ENCODE data around the gene ZNF22.

- TF ChIP-seq CTCF (IDR thresholded peaks at IDR 0.05) = no peak
- no peak for TF ChIP-seq POLR2A (IDR thresholded peaks at IDR 0.05)
- no peak for TF ChIP-seq POLR2AphosphoS5 (IDR thresholded peaks at IDR 0.05; ENCODE audit: insufficient read depth in 1 of 2, low read depth in 1 of 2)
Observed at GRCh38 chr10:45034301-45034700, 33.6 kb downstream of the ZNF22 start.

Measured in vagina (tissue), 2 donors.